ENCODE data around the gene ZDBF2.

GRCh38 chr2:206225435-206226232 is 48.8 kb upstream of the ZDBF2 start:
- TF ChIP-seq SP1 (IDR thresholded peaks at IDR 0.05) = no peak
- TF ChIP-seq L3MBTL2 (conservative IDR thresholded peaks at IDR 0.05) = no peak
- TF ChIP-seq SUZ12 (IDR thresholded peaks at IDR 0.05) = no peak
- TF ChIP-seq HDGF (IDR thresholded peaks at IDR 0.05; ENCODE audit: borderline replicate concordance) = no peak
- TF ChIP-seq NFRKB (IDR thresholded peaks at IDR 0.05) = no peak
- no peak for TF ChIP-seq FOXA1 (IDR thresholded peaks at IDR 0.05)
- TF ChIP-seq TARDBP (IDR thresholded peaks at IDR 0.05) = no peak
- TF ChIP-seq FOXM1 (IDR thresholded peaks at IDR 0.05; ENCODE audit: borderline replicate concordance) = no peak
- no peak for TF ChIP-seq CTBP1 (IDR thresholded peaks at IDR 0.05; ENCODE audit: borderline replicate concordance)
- TF ChIP-seq, protein P1, sequence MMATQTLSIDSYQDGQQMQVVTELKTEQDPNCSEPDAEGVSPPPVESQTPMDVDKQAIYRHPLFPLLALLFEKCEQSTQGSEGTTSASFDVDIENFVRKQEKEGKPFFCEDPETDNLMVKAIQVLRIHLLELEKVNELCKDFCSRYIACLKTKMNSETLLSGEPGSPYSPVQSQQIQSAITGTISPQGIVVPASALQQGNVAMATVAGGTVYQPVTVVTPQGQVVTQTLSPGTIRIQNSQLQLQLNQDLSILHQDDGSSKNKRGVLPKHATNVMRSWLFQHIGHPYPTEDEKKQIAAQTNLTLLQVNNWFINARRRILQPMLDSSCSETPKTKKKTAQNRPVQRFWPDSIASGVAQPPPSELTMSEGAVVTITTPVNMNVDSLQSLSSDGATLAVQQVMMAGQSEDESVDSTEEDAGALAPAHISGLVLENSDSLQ (IDR thresholded peaks at IDR 0.05) = peak; percentile 9; the same call in 1 of the 2 replicates
- no peak for TF ChIP-seq BHLHE40 (IDR thresholded peaks at IDR 0.05; ENCODE audit: borderline replicate concordance)
- no peak for TF ChIP-seq ZNF384 (IDR thresholded peaks at IDR 0.05)
- no peak for TF ChIP-seq FOXK2 (IDR thresholded peaks at IDR 0.05)
